GM23248 (cell line): Measurements from ENCODE around the gene NPM1.

Experiments
- EZH2 ChIP-seq: fragments of 200-600 bp; sonication (generic); IDR thresholded peaks from 2 replicates; pipeline ENCODE4 v1.6.1; 2018; ENCODE audit warnings: antibody characterized with exemption, mild to moderate bottlenecking; ENCODE audit not compliant: insufficient read depth, poor library complexity, severe bottlenecking
- EZH2phosphoT487 ChIP-seq: fragments of 200-600 bp; sonication (generic); IDR thresholded peaks from 2 replicates; pipeline ENCODE4 v1.6.1; 2018; ENCODE audit warnings: antibody characterized with exemption, moderate library complexity, mild to moderate bottlenecking, low read depth; ENCODE audit not compliant: insufficient read depth

GRCh38 chr5:171437286-171437821 is 49.7 kb downstream of the NPM1 start:
- no peak for TF ChIP-seq EZH2
- TF ChIP-seq EZH2phosphoT487, result no peak
